ENCODE results near the gene SLC10A6.

DNA sequence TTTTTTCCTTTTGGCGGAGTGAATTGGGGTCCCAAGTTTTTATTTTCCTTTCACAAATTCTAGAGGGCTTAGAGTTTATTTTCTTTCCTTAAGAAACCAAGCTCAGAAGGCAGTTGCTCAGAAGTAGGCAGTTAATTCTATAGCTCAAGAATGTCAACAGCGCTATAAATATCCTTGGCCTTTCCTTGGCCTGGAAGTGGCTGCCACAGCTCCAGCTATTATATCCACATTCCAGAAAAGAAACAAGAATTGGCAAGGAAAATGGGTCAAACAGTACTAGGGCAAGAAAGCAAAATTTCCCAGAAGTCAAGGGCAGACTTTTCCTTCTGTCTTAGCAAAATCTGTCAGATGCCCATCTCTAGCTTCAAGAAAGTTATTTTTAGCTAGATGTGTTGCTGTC lies 31.0 kb downstream of the SLC10A6 start:
- no peak for TF ChIP-seq POLR2A (IDR thresholded peaks at IDR 0.05; ENCODE audit: low read depth, low read length)
- no peak for TF ChIP-seq FOS (IDR thresholded peaks at IDR 0.05; ENCODE audit: borderline replicate concordance, insufficient read depth, low read length)
- TF ChIP-seq POLR2AphosphoS5 (IDR thresholded peaks at IDR 0.05; ENCODE audit: insufficient read depth, low read depth, low read length): no peak
- TF ChIP-seq, protein P1, sequence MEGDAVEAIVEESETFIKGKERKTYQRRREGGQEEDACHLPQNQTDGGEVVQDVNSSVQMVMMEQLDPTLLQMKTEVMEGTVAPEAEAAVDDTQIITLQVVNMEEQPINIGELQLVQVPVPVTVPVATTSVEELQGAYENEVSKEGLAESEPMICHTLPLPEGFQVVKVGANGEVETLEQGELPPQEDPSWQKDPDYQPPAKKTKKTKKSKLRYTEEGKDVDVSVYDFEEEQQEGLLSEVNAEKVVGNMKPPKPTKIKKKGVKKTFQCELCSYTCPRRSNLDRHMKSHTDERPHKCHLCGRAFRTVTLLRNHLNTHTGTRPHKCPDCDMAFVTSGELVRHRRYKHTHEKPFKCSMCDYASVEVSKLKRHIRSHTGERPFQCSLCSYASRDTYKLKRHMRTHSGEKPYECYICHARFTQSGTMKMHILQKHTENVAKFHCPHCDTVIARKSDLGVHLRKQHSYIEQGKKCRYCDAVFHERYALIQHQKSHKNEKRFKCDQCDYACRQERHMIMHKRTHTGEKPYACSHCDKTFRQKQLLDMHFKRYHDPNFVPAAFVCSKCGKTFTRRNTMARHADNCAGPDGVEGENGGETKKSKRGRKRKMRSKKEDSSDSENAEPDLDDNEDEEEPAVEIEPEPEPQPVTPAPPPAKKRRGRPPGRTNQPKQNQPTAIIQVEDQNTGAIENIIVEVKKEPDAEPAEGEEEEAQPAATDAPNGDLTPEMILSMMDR (IDR thresholded peaks at IDR 0.05; ENCODE audit: extremely low read depth in 1 of 2, insufficient read depth in 1 of 2, low read depth in 1 of 2, low read length in 2 of 2): no peak

All from endothelial cell of umbilical vein (primary cell).